GM12874 (cell line): Measurements from ENCODE around the gene GCAT.

ENCODE experiments used
- CTCF ChIP-seq: IDR thresholded peaks from 2 replicates; pipeline ENCODE4 v1.5.1; 2011; ENCODE audit warnings: low read depth, mild to moderate bottlenecking, control low read depth, low read length, moderate library complexity; ENCODE audit not compliant: insufficient read depth

The GCAT gene

GRCh38 chr22:37774728-37775127 lies 33.0 kb upstream of the GCAT start:
- TF ChIP-seq CTCF: no peak

- no peak for TF ChIP-seq CTCF
Observed at GRCh38 chr22:37775785-37776638, 31.7 kb upstream of the GCAT start.

DNA sequence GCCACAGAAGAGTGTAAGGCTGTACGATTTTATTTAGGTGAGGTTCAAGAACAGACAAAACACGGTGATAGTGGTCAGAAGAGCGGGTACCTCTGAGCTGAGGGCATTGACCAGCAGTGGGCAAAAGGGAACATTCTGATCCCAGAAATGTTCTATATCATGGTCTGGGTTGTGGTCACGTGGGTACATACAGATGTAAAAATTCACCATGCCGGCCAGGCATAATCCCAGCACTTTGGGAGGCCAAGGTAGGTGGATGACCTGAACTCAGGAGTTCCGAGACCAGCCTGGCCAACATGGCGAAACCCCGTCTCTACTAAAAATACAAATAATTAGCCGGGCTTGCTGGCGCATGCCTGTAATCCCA lies 31.1 kb upstream of the GCAT start:
- TF ChIP-seq CTCF: no peak

GRCh38 chr22:37777122-37777687 lies 30.5 kb upstream of the GCAT start:
- no peak for TF ChIP-seq CTCF

DNA sequence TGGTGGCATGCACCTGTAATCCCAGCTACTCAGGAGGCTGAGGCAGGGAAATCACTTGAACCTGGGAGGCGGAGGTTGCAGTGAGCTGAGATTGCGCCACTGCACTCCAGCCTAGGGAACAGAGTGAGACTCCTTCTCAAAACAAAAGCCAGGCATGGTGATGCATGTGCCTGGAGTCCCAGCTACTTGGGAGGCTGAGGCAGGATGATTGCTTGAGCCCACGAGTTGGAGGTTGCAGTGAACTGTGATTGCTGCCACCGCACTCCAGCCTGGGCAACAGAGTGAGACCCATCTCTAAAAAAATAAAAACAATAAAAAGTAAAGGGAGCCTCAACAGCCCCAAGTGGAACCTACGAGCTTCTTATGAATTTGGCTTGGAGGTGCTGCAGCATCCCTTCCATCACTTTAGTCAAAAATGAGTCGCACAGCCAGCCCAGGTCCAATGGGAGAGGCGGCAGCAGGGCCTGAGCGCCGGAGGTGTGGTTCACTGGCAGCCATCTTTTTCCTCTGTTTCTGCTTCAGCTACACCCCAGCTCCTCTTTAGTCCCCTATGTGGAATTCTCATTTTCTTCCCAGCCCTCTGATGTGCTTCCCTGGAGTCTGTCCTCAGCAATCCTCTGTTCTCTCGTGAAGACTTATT lies 29.2 kb upstream of the GCAT start:
- TF ChIP-seq CTCF: no peak

GRCh38 chr22:37781434-37782059 lies 26.2 kb upstream of the GCAT start:
- no peak for TF ChIP-seq CTCF

DNA sequence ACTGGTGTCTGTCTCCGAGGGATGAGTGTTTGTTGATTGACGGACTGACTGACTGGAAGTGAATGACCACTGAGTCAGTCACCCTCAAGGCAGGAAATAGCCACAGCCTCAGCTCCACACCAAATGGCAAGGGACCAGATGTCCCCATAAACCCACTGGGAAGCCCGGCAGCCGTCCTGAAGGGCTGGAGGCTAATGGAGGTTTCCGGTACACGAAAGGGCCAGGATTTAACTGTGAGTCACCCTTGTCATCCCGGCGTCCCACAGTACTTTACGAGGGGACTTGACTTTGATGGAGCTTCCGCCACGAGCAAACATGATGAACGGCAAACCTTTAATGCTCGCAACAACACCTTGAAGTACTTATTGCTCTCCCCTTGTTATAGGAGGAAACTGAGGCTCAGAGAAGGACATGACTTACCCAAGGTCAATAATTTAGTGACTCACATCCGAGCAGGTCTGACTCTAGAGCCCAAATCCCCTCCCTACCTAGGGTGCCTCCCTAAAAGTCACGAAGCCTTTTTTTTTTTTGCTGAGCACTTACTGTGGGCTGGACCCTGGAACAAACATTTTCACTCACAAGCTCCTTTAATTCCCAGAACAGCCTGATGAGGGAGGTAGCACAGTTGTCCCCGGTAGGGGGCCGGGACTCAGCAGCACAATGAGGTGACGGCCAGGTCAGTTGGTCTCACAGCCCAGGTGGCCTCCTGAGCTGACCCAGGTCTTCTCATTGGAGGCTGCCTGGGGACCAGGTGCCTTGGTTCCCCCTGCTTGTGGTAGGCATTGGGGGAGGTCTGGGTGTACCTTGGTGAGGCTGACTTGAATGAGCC lies 25.2 kb upstream of the GCAT start:
- TF ChIP-seq CTCF: no peak
